Pancreas (tissue), 10 donors: ENCODE measurements around the gene OR5A2. TPM values are rescaled to one million over a fixed set of nuclear protein-coding genes. Genes with fewer than 3 reads are reported as not detected.

ENCODE experiments used
- ATAC-seq, 4 donors: fragments of 200-7000 bp; cut with Tn5 transposase; one replicate each; pipeline versions ENCODE4 v1.8.0 to v1.9.1; 2020; ENCODE audit warnings: mild to moderate bottlenecking in 4 of 4, moderate library complexity in 4 of 4
- DNase-seq, 6 donors: peaks; one replicate each; pipeline ENCODE4 v3.0.0-alpha.2; 2020
- FAIRE-seq: peaks from 2 replicates; lab custom pipeline; 2012; peaks lifted over from hg19 to GRCh38; lab: Jason Lieb, UNC
- H3K27ac ChIP-seq, 4 donors: fragments of 200-600 bp; sonication (generic); 1 replicate in 3 of 4; 2 replicates in 1 of 4; pipeline versions ENCODE4 v1.5.0 to v1.8.0; 2020
- H3K27me3 ChIP-seq, 4 donors: fragments of 200-600 bp; one replicate each; pipeline ENCODE4 v1.8.0; 2021
- H3K36me3 ChIP-seq, 3 donors: fragments of 200-600 bp; sonication (generic) in 1 of 3; one replicate each; pipeline versions ENCODE4 v1.5.0 to v1.8.0; 2020 to 2021
- H3K4me1 ChIP-seq, 3 donors: fragments of 200-600 bp; one replicate each; pipeline ENCODE4 v1.8.0; 2021
- H3K4me3 ChIP-seq, 4 donors: fragments of 200-600 bp; sonication (generic) in 2 of 4; one replicate each; pipeline versions ENCODE4 v1.5.0 to v1.8.0; 2020 to 2021
- H3K9me3 ChIP-seq, 4 donors: fragments of 200-600 bp; one replicate each; pipeline ENCODE4 v1.8.0; 2021
- WGBS, 2 donors: extraction: QIAGEN DNeasy Blood & Tissue Kit; methylation state at CpG; one replicate each; pipeline ENCODE4 v1.1.7; 2013; 5-methylcytosine and 5-hydroxymethylcytosine counted together
- intact Hi-C, 3 donors: fragments of 100-400 bp; cut with DNase I; formaldehyde crosslinking; loops; one replicate each; pipeline versions ENCODE4 v1.11.1 to v1.14.2; 2022
- polyA plus RNA-seq, 2 donors: library from polyadenylated mRNA; stranded (reverse); fragments of 200-250 nt; gene quantifications; one replicate each; pipeline ENCODE4 v1.2.3, GENCODE V29; 2013
- total RNA-seq, 6 donors: library from RNA; stranded (reverse); fragmentation: NEBNext Ultra II Directional in 4 of 6; extraction: Animal tissue kit (Norgen Biotek cat#: 25700) in 4 of 6; gene quantifications; one replicate each; pipeline versions ENCODE4 v1.2.1 to v1.2.4, GENCODE V29; 2021 to 2023
- TF ChIP-seq, protein P1 (sequence below), 4 donors: fragments of 200-600 bp; sonication (generic) in 3 of 4; IDR thresholded peaks; one replicate each; pipeline versions ENCODE4 v1.5.0 to v1.8.0; 2021; ENCODE audit warnings: antibody characterized with exemption in 4 of 4
- donor health status: healthy with polysubstance abuse.
- donor health status: DM: no; HTN: no; CAD: no; lungs with moderate emphysema.
- donor health status: DM: no; HTN: no; CAD: no.
- donor health status: control.
- donor health status: control.
- donor health status: Bipolar disorder and iron deficiency.
- donor health status: DM: yes; HTN: yes; CAD: no.
- donor health status: DM: no; HTN: no; CAD: no.
- donor health status: DM: no; HTN: no; CAD: no.
- donor health status: DM: yes; HTN: yes; CAD: no.

Gene OR5A2
- total and polyA plus RNA-seq, 8 donors, result under 0.01 TPM; not detected in 7

- ATAC-seq, result no peak
- no peaks in the 10 kb centered on the region for H3K36me3 ChIP-seq
- FAIRE-seq, result no peak
- H3K9me3 ChIP-seq, result no peaks in the 10 kb centered on the region
- no peaks in the 10 kb centered on the region for H3K4me1 ChIP-seq
- 73 to 79% methylated on average over 5 of the region's 5 CpGs for WGBS, 2 donors
- H3K27ac ChIP-seq, result no peak overlapping the region
- H3K4me3 ChIP-seq, result no peak overlapping the region
- TF ChIP-seq, protein P1, sequence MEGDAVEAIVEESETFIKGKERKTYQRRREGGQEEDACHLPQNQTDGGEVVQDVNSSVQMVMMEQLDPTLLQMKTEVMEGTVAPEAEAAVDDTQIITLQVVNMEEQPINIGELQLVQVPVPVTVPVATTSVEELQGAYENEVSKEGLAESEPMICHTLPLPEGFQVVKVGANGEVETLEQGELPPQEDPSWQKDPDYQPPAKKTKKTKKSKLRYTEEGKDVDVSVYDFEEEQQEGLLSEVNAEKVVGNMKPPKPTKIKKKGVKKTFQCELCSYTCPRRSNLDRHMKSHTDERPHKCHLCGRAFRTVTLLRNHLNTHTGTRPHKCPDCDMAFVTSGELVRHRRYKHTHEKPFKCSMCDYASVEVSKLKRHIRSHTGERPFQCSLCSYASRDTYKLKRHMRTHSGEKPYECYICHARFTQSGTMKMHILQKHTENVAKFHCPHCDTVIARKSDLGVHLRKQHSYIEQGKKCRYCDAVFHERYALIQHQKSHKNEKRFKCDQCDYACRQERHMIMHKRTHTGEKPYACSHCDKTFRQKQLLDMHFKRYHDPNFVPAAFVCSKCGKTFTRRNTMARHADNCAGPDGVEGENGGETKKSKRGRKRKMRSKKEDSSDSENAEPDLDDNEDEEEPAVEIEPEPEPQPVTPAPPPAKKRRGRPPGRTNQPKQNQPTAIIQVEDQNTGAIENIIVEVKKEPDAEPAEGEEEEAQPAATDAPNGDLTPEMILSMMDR (IDR thresholded peaks at IDR 0.05), result no peak
- intact Hi-C loops, result no loop called here
- DNase-seq, result no peak
- H3K27me3 ChIP-seq, result no peaks in the 10 kb centered on the region
These were observed 9.2 kb downstream of the OR5A2 start for GRCh38 chr11:59417023-59417422.

GRCh38 chr11:59416613-59417012 is 9.6 kb downstream of the OR5A2 start:
- intact Hi-C loops, result no loop called here
- H3K27ac ChIP-seq, result no peak overlapping the region
- H3K36me3 ChIP-seq, result no peaks in the 10 kb centered on the region
- TF ChIP-seq, protein P1 (IDR thresholded peaks at IDR 0.05), result no peak
- H3K4me1 ChIP-seq, result no peaks in the 10 kb centered on the region
- FAIRE-seq (no peak), ATAC-seq (no peak), DNase-seq (no peak)
- H3K4me3 ChIP-seq, result no peak overlapping the region
- no peaks in the 10 kb centered on the region for H3K27me3 ChIP-seq
- 84 to 88% methylated on average over 5 of the region's 5 CpGs for WGBS, 2 donors
- H3K9me3 ChIP-seq, result no peaks in the 10 kb centered on the region

DNA sequence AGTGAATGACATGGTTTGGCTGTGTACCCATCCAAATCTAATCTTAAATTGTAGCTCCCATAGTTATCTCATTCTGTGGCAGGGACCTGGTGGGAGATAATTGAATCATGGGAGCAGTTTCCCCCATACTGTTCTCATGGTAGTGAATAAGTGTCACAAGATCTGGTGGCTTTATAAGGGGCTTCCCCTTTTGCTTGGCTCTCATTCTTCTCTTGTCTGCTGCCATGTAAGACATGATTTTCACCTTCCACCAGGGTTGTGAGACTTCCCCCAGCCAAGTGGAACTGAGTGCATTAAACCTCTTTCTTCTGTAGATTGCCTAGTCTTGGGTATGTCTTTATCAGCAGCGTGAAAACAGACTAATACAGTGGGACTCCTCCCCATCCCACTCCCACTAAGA is 11.1 kb downstream of the OR5A2 start:
- no peak for DNase-seq
- Histone ChIP-seq H3K36me3 (no peaks in the 10 kb centered on the region), H3K27ac (no peak overlapping the region), H3K27me3 (no peaks in the 10 kb centered on the region), H3K4me1 (no peaks in the 10 kb centered on the region), H3K4me3 (no peak overlapping the region), H3K9me3 (no peaks in the 10 kb centered on the region)
- no peak for ATAC-seq
- TF ChIP-seq, protein P1 (IDR thresholded peaks at IDR 0.05), result no peak
- intact Hi-C loops, result no loop called here
- WGBS, 2 donors, result 81 to 97% methylated on average over 1 of the region's 1 CpG
- FAIRE-seq, result no peak

- TF ChIP-seq, protein P1 (IDR thresholded peaks at IDR 0.05), result no peak
- no peaks in the 10 kb centered on the region for H3K9me3 ChIP-seq
- ATAC-seq (no peak), FAIRE-seq (no peak), DNase-seq (no peak)
- no peaks in the 10 kb centered on the region for H3K4me1 ChIP-seq
- no peaks in the 10 kb centered on the region for H3K36me3 ChIP-seq
- H3K4me3 ChIP-seq, result no peak overlapping the region
- intact Hi-C loops, result no loop called here
- WGBS, 2 donors, result 61 to 83% methylated on average over 2 of the region's 2 CpGs
- H3K27ac ChIP-seq, result no peak overlapping the region
- no peaks in the 10 kb centered on the region for H3K27me3 ChIP-seq
These were observed 12.6 kb downstream of the OR5A2 start for GRCh38 chr11:59413646-59414045.

GRCh38 chr11:59403546-59403945 is 22.7 kb downstream of the OR5A2 start:
- ATAC-seq, result no peak

More at GRCh38 chr11:59403546-59403945, 22.7 kb downstream of the OR5A2 start:
- Histone ChIP-seq H3K27ac (no peak overlapping the region), H3K4me1 (no peaks in the 10 kb centered on the region), H3K27me3 (no peaks in the 10 kb centered on the region), H3K4me3 (no peak overlapping the region), H3K36me3 (no peaks in the 10 kb centered on the region), H3K9me3 (no peaks in the 10 kb centered on the region)
- intact Hi-C loops, result no loop called here
- DNase-seq (no peak), FAIRE-seq (no peak)
- TF ChIP-seq, protein P1 (IDR thresholded peaks at IDR 0.05), result no peak
